ENCODE measurements around the gene MDP1.

MDP1 gene

GRCh38 chr14:24190416-24190815 is 25.4 kb downstream of the MDP1 start:
- Histone ChIP-seq H3K9ac (ENCODE audit: low read depth, low read length) (no peak overlapping the region), H3K4me1 (ENCODE audit: insufficient read depth, low read length) (no peaks in the 10 kb centered on the region)

GRCh38 chr14:24189460-24189859 is 26.4 kb downstream of the MDP1 start:
- H3K9ac ChIP-seq (ENCODE audit: low read depth, low read length) = no peak overlapping the region
- H3K36me3 ChIP-seq (ENCODE audit: insufficient read depth, low read length) = peaks cover 9% of the 10 kb centered on the region
- no peaks in the 10 kb centered on the region for H3K9me3 ChIP-seq (ENCODE audit: control insufficient read depth, insufficient read depth, low read length)
- no peaks in the 10 kb centered on the region for H3K4me1 ChIP-seq (ENCODE audit: insufficient read depth, low read length)

More at GRCh38 chr14:24190416-24190815, 25.4 kb downstream of the MDP1 start:
- no peaks in the 10 kb centered on the region for H3K9me3 ChIP-seq (ENCODE audit: control insufficient read depth, insufficient read depth, low read length)
- peaks cover 6% of the 10 kb centered on the region for H3K36me3 ChIP-seq (ENCODE audit: insufficient read depth, low read length)

- H3K9ac ChIP-seq (ENCODE audit: low read depth, low read length) = no peak overlapping the region
- H3K4me1 ChIP-seq (ENCODE audit: insufficient read depth, low read length) = no peaks in the 10 kb centered on the region
- H3K36me3 ChIP-seq (ENCODE audit: insufficient read depth, low read length) = peaks cover 11% of the 10 kb centered on the region
- no peaks in the 10 kb centered on the region for H3K9me3 ChIP-seq (ENCODE audit: control insufficient read depth, insufficient read depth, low read length)
These were observed 26.8 kb downstream of the MDP1 start for GRCh38 chr14:24189059-24189375.

- H3K9me3 ChIP-seq (ENCODE audit: control insufficient read depth, insufficient read depth, low read length) = no peaks in the 10 kb centered on the region
- H3K36me3 ChIP-seq (ENCODE audit: insufficient read depth, low read length) = peaks cover 11% of the 10 kb centered on the region
- no peaks in the 10 kb centered on the region for H3K4me1 ChIP-seq (ENCODE audit: insufficient read depth, low read length)
- peak within 1 kb of the TSS; percentile 68 for H3K9ac ChIP-seq (ENCODE audit: low read depth, low read length)
These were observed 27.4 kb downstream of the MDP1 start, which contains the start of gene IPO4 for GRCh38 chr14:24188251-24189058. Gene IPO4 (minus strand): TSS chr14:24188816. CDS start chr14:24188787, 29 bp downstream.

GRCh38 chr14:24187539-24187915 is 28.3 kb downstream of the MDP1 start:
- Histone ChIP-seq H3K9ac (ENCODE audit: low read depth, low read length) (no peak overlapping the region), H3K36me3 (ENCODE audit: insufficient read depth, low read length) (peaks cover 11% of the 10 kb centered on the region), H3K9me3 (ENCODE audit: control insufficient read depth, insufficient read depth, low read length) (no peaks in the 10 kb centered on the region), H3K4me1 (ENCODE audit: insufficient read depth, low read length) (no peaks in the 10 kb centered on the region)

GRCh38 chr14:24186831-24187538 is 28.9 kb downstream of the MDP1 start:
- no peaks in the 10 kb centered on the region for H3K9me3 ChIP-seq (ENCODE audit: control insufficient read depth, insufficient read depth, low read length)
- H3K9ac ChIP-seq (ENCODE audit: low read depth, low read length) = no peak overlapping the region
- H3K36me3 ChIP-seq (ENCODE audit: insufficient read depth, low read length) = peaks cover 9% of the 10 kb centered on the region
- H3K4me1 ChIP-seq (ENCODE audit: insufficient read depth, low read length) = no peaks in the 10 kb centered on the region

GRCh38 chr14:24185741-24186140 is 30.1 kb downstream of the MDP1 start:
- Histone ChIP-seq H3K36me3 (ENCODE audit: insufficient read depth, low read length) (peaks cover 8% of the 10 kb centered on the region), H3K9me3 (ENCODE audit: control insufficient read depth, insufficient read depth, low read length) (no peaks in the 10 kb centered on the region), H3K4me1 (ENCODE audit: insufficient read depth, low read length) (no peaks in the 10 kb centered on the region), H3K9ac (ENCODE audit: low read depth, low read length) (no peak overlapping the region)

GRCh38 chr14:24185026-24185425 is 30.8 kb downstream of the MDP1 start:
- Histone ChIP-seq H3K9ac (ENCODE audit: low read depth, low read length) (no peak overlapping the region), H3K36me3 (ENCODE audit: insufficient read depth, low read length) (peaks cover 14% of the 10 kb centered on the region), H3K9me3 (ENCODE audit: control insufficient read depth, insufficient read depth, low read length) (no peaks in the 10 kb centered on the region), H3K4me1 (ENCODE audit: insufficient read depth, low read length) (no peaks in the 10 kb centered on the region)

- H3K9ac ChIP-seq (ENCODE audit: low read depth, low read length) = no peak overlapping the region
These were observed 31.5 kb downstream of the MDP1 start for GRCh38 chr14:24184104-24184970.

GRCh38 chr14:24183014-24183481 is 32.8 kb downstream of the MDP1 start:
- Histone ChIP-seq H3K9ac (ENCODE audit: low read depth, low read length) (no peak overlapping the region), H3K4me1 (ENCODE audit: insufficient read depth, low read length) (no peaks in the 10 kb centered on the region), H3K9me3 (ENCODE audit: control insufficient read depth, insufficient read depth, low read length) (no peaks in the 10 kb centered on the region), H3K36me3 (ENCODE audit: insufficient read depth, low read length) (peaks cover 16% of the 10 kb centered on the region)

More at GRCh38 chr14:24184104-24184970, 31.5 kb downstream of the MDP1 start:
- Histone ChIP-seq H3K9me3 (ENCODE audit: control insufficient read depth, insufficient read depth, low read length) (no peaks in the 10 kb centered on the region), H3K4me1 (ENCODE audit: insufficient read depth, low read length) (no peaks in the 10 kb centered on the region), H3K36me3 (ENCODE audit: insufficient read depth, low read length) (peaks cover 14% of the 10 kb centered on the region)

- no peak overlapping the region for H3K9ac ChIP-seq (ENCODE audit: low read depth, low read length)
- H3K36me3 ChIP-seq (ENCODE audit: insufficient read depth, low read length) = peaks cover 16% of the 10 kb centered on the region
- no peaks in the 10 kb centered on the region for H3K4me1 ChIP-seq (ENCODE audit: insufficient read depth, low read length)
- H3K9me3 ChIP-seq (ENCODE audit: control insufficient read depth, insufficient read depth, low read length) = no peaks in the 10 kb centered on the region
These were observed 33.6 kb downstream of the MDP1 start for GRCh38 chr14:24182110-24182882.

- Histone ChIP-seq H3K9ac (ENCODE audit: low read depth, low read length) (no peak overlapping the region), H3K4me1 (ENCODE audit: insufficient read depth, low read length) (no peaks in the 10 kb centered on the region), H3K36me3 (ENCODE audit: insufficient read depth, low read length) (peaks cover 16% of the 10 kb centered on the region), H3K9me3 (ENCODE audit: control insufficient read depth, insufficient read depth, low read length) (no peaks in the 10 kb centered on the region)
These were observed 34.3 kb downstream of the MDP1 start for GRCh38 chr14:24181371-24182077.
